ENCODE data around the gene COBL.

DNA sequence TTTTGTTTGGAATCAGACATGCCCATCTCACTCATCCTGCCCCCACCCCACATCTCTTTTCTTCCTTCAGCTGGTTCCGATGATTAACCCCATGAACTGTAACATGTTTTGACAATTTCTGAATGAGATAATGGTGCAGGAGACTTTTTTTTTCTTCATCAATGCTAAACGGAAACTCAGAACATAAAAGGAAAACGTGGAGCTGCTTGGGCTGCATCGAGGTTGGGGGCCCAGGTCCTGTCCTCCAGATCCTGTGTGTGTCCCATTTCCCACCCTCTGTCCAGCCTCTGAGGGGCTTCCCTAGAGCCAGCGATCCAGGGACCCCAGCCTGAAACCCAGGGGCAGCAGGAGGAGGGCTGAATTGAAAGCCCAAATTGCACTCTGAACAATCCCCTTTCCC is 270.1 kb downstream of the COBL start:
- TF ChIP-seq EZH2 (IDR thresholded peaks at IDR 0.05; ENCODE audit: insufficient read depth, poor library complexity, severe bottlenecking) (no peak), EZH2phosphoT487 (IDR thresholded peaks at IDR 0.05; ENCODE audit: insufficient read depth, low read depth) (no peak)

Data from GM23248 (cell line).